Activated CD8-positive, alpha-beta memory T cell treated with anti-CD3 and anti-CD28 coated beads, Interleukin-2, amount 10 ng/mL, durations not matched to agents 7 days and 5 days (primary cell): Measurements from ENCODE around the gene ZNF426. TPM values are rescaled to one million over a fixed set of nuclear protein-coding genes. Genes with fewer than 3 reads are reported as not detected.
A peak's percentile ranks its signal among the peaks of the same experiment; 100 is the strongest.
"Not testable (repeated sequence)": the region's sequence is repeated elsewhere in the genome, so short reads cannot be mapped to it uniquely, and the experiment has no call there.

ENCODE experiments used
- ATAC-seq: fragments of 150-1000 bp; cut with Tn5 transposase; one replicate; pipeline ENCODE4 v1.10.0; 2021; ENCODE audit warnings: moderate library complexity
- CTCF ChIA-PET: fragments of 350-600 bp; sonication (Branson Sonifier 250); formaldehyde crosslinking; loops from one replicate; lab custom pipeline; 2021; ENCODE audit warnings: antibody characterized with exemption; lab: Charles Lee
- DNase-seq: peaks from one replicate; pipeline ENCODE4 v3.0.0-alpha.2; 2020
- H3K27ac Mint-ChIP-seq: one replicate; pipeline ENCODE4 v1.8.0; 2021; ENCODE audit warnings: mild to moderate bottlenecking, mixed read lengths
- H3K27me3 Mint-ChIP-seq: one replicate; pipeline ENCODE4 v1.8.0; 2021; ENCODE audit warnings: mixed read lengths
- H3K36me3 Mint-ChIP-seq: one replicate; pipeline ENCODE4 v1.8.0; 2021; ENCODE audit warnings: mild to moderate bottlenecking, mixed read lengths
- H3K4me1 Mint-ChIP-seq: one replicate; pipeline ENCODE4 v1.8.0; 2021; ENCODE audit warnings: mixed read lengths
- H3K4me3 Mint-ChIP-seq: one replicate; pipeline ENCODE4 v1.8.0; 2021; ENCODE audit warnings: mild to moderate bottlenecking, moderate library complexity, mixed read lengths
- H3K9me3 Mint-ChIP-seq: one replicate; pipeline ENCODE4 v1.8.0; 2022; ENCODE audit warnings: low read depth, mixed read lengths
- total RNA-seq, 2 experiments: library from RNA; stranded (reverse); gene quantifications; one replicate each; pipeline ENCODE4 v1.2.3, GENCODE V29; 2021

Gene ZNF426
- 10 to 100 TPM; 12.7 to 13.9 TPM for total RNA-seq

DNA sequence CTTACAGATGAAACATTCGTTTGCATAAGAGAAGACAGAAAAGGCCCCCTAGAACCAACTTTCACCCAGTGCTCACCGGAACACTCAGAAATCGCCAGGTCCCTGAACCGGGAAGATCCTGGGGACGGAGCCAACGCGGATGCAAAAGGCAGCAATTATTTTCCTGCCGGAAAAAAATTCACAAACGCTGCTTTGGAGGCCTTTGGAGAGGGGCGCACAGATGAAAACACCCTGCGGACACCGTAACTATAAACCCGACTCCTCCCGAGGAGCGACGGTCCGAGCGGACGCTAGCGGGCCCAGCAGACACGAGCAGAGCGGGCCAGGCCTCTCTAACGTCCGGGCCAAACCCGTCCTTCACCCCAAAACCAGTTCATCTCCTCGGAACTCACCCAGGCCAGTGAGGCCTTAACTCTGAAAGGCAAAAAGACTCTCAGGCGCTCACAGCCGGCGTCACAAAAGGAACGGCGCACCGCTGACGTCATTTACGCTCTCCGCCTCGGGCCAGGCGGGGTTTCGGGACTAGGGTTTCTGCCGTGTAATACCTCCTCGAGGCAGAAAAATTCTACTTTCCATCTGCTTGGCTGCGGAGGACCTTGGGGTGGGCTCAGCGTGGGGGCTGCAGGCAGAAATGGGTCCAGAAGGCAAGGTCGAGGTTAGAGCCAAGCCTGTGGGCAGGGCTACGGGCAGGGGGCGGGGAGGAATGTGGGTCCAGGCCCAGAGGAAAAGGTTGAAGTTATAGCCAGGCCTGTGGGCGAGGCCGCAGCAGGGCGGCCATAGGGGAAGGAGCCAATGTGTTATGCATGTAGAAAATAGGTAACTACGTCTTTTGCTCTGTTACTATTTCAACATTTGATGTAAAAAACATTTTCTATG lies at the start of gene ZNF426:
TSS of gene ZNF426 (minus strand) at position 463 of the 876 bp plus-strand sequence. CDS start 2,413 bp downstream, outside the sequence.
- Mint-ChIP-seq H3K4me3 (peak within 1 kb of the TSS; percentile 88), H3K27ac (peak within 1 kb of the TSS; percentile 98), H3K9me3 (peaks cover 31% of the 10 kb centered on the region)

GRCh38 chr19:9586764-9587163 lies 48.3 kb upstream of the ZNF426 start:
- no peak overlapping the region for H3K4me3 Mint-ChIP-seq
- peaks cover 14% of the 10 kb centered on the region for H3K4me1 Mint-ChIP-seq
- ATAC-seq (no peak), DNase-seq (peak; percentile 86)
- no peak overlapping the region for H3K27ac Mint-ChIP-seq
- peaks cover 10% of the 10 kb centered on the region for H3K36me3 Mint-ChIP-seq
- CTCF ChIA-PET = interaction anchor here (0.7 to 1.7 kb wide), 11 partner anchors 9 to 276 kb away, joined by 3 to 7 read pairs (median 4); partner anchors contain the start of genes ZNF561 and ZNF846
- no peaks in the 10 kb centered on the region for H3K9me3 Mint-ChIP-seq
- peaks cover 7% of the 10 kb centered on the region for H3K27me3 Mint-ChIP-seq

More for the DNA sequence above, at the start of gene ZNF426:
- DNase-seq (peak; percentile 93), ATAC-seq (peak; percentile 96)
- Mint-ChIP-seq H3K27me3 (no peaks in the 10 kb centered on the region), H3K4me1 (peaks cover 21% of the 10 kb centered on the region), H3K36me3 (peaks cover 58% of the 10 kb centered on the region)
- CTCF ChIA-PET = no interaction called here

DNA sequence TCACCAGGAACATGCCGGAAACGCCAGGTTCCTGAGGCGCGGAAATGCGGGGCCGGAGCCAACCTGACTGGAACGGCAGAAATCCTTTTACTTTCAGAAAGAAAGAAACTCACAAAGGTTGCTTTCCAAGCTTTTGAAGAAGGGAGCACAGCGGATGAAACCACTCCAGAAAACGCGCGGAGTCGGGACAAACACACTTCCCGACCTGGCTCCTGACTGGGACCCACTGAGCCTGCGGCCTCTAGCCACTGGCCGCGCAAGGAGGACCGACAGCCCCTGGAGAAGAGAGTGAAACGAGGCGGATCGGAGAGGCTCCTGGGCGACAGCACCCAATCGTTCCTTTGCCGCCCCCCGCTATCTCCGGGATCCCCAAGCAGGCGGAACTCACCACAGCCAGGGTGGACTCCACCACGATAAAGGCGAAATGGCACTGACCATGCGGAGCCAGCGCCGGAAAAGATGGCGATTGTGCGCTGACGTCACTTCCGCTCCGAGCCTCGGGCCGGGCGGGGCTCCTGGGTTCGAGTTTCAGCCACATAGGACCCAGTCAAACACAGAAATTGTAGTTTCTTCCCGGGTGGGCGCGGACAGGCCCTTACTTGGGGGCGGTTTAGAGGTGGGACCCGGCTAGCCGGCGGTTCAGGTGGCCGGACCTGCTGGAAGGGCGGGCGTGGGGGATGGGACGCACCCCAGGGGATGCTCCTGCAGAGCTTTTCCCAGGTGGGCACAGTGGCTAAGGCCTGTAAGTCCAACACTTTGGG lies 45.8 kb upstream of the ZNF426 start, which contains the start of gene ZNF121:
TSS of gene ZNF121 (minus strand) at position 432 of the 761 bp plus-strand sequence. CDS start 16,407 bp downstream, outside the sequence.
- Mint-ChIP-seq H3K4me3 (peak within 1 kb of the TSS; percentile 92), H3K36me3 (peaks cover 35% of the 10 kb centered on the region), H3K27me3 (peaks cover 7% of the 10 kb centered on the region), H3K4me1 (peaks cover 29% of the 10 kb centered on the region), H3K27ac (peak within 1 kb of the TSS; percentile 94), H3K9me3 (peaks cover 10% of the 10 kb centered on the region)
- ATAC-seq (peak; percentile 87), DNase-seq (peak; percentile 89)
- CTCF ChIA-PET = interaction anchor here (0.6 to 3.1 kb wide), 7 partner anchors 35 to 379 kb away, joined by 3 to 14 read pairs (median 4); partner anchors contain the start of genes ZNF266, ZNF561 and ZNF846

DNA sequence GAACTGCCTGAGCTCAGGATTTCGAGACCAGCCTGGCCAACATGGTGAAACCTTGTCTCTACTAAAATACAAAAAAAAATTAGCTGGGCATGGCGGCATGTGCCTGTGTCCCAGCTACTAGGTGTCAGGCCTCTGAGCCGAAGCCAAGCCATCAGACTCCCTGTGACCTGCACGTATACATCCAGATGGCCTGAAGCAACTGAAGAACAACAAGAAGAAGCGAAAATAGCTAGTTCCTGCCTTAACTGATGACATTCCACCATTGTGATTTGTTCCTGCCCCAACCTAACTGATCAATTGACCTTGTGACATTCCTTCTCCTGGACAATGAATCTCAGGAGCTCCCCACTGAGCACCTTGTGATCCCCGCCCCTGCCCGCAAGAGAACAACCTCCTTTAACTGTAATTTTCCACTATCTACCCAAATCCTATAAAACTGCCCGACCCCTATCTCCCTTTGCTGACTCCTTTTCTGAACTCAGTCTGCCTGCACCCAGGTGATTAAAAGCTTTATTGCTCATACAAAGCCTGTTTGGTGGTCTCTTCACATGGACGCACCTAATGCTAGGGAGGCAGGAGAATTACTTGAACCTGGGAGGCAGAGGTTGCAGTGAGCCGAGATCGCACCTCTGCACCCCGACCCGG lies 43.8 kb upstream of the ZNF426 start:
- peak overlapping the region; percentile 67 for H3K27ac Mint-ChIP-seq
- ATAC-seq = not testable (repeated sequence)
- CTCF ChIA-PET = interaction anchor here (1.4 to 3.1 kb wide), 2 partner anchors 214 to 258 kb away, joined by 3 to 14 read pairs; partner anchors contain the start of gene ZNF559

DNA sequence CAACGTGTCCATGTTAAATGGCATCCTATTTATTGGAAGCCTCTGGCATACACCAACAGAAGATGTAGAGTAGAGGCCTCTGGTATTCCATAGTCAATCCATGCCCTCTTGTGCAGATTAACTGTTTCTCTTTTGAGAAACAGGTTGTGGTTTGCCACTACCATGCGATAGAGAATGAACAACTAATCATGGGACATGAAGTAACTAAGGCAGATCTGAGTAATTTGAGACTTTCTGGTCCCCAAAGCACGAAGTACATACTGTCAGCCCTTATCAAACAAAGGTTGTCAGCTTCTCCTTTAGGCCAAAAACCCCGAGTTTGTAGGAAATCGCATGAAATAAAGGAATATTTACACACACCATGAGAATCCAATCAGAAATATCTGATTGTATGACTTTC lies 42.3 kb upstream of the ZNF426 start:
- Mint-ChIP-seq H3K9me3 (peaks cover 30% of the 10 kb centered on the region), H3K27ac (no peak overlapping the region), H3K4me3 (no peak overlapping the region), H3K36me3 (peaks cover 70% of the 10 kb centered on the region), H3K27me3 (no peaks in the 10 kb centered on the region), H3K4me1 (peaks cover 35% of the 10 kb centered on the region)
- CTCF ChIA-PET = no interaction called here
- DNase-seq (no peak), ATAC-seq (no peak)

More for the DNA sequence above, 43.8 kb upstream of the ZNF426 start:
- Mint-ChIP-seq H3K4me1 (peaks cover 32% of the 10 kb centered on the region), H3K4me3 (peak overlapping the region; percentile 56), H3K9me3 (peaks cover 19% of the 10 kb centered on the region), H3K36me3 (peaks cover 55% of the 10 kb centered on the region)
- DNase-seq, H3K27me3 Mint-ChIP-seq: not testable (repeated sequence)

- DNase-seq = no peak
- CTCF ChIA-PET = no interaction called here
- no peaks in the 10 kb centered on the region for H3K27me3 Mint-ChIP-seq
- H3K27ac Mint-ChIP-seq = no peak overlapping the region
- peaks cover 49% of the 10 kb centered on the region for H3K9me3 Mint-ChIP-seq
- ATAC-seq = no peak
- H3K4me1 Mint-ChIP-seq = no peaks in the 10 kb centered on the region
- H3K36me3 Mint-ChIP-seq = peaks cover 97% of the 10 kb centered on the region
- H3K4me3 Mint-ChIP-seq = no peak overlapping the region
These were observed 31.8 kb upstream of the ZNF426 start for GRCh38 chr19:9570255-9570654.

GRCh38 chr19:9566729-9567128 lies 28.3 kb upstream of the ZNF426 start:
- Mint-ChIP-seq H3K27me3 (no peaks in the 10 kb centered on the region), H3K27ac (no peak overlapping the region), H3K9me3 (peaks cover 49% of the 10 kb centered on the region), H3K4me3 (no peak overlapping the region), H3K4me1 (no peaks in the 10 kb centered on the region), H3K36me3 (peaks cover 96% of the 10 kb centered on the region)
- ATAC-seq (no peak), DNase-seq (no peak)
- CTCF ChIA-PET = no interaction called here

DNA sequence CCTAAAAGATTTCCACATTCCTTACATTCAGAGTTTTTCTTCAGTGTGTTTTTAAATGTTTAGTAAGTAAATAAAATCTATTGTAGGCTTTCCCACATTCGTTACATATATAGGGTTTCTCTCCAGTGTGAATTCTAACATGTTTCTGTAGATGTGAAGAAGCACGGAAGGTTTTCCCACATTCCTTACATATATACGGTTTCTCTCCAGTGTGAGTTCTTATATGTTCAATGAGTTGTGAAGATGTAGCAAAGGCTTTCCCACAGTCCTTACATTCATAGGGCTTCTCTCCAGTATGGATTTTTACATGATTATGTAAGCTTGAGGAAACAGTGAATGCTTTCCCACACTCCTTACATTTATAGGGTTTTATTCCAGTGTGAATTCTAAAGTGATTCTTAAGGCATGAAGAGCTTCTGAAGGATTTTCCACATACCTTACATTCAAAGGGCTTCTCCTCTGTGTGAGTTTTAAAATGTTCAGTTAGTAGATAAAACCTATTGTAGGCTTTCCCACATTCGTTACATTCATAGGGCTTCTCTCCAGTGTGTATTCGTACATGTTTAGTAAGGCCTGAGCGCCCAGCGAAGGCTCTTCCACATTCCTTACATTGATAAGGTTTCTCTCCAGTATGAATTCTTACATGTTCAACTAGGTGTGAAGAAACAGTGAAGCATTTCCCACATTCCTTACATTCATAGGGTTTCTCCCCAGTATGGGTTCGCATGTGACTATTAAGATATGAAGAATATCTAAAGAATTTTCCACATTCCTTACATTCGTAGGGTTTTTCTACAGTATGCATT lies 27.7 kb upstream of the ZNF426 start:
- no peaks in the 10 kb centered on the region for H3K4me1 Mint-ChIP-seq
- H3K9me3 Mint-ChIP-seq = peaks cover 48% of the 10 kb centered on the region
- peaks cover 96% of the 10 kb centered on the region for H3K36me3 Mint-ChIP-seq
- ATAC-seq = no peak
- H3K27me3 Mint-ChIP-seq = no peaks in the 10 kb centered on the region
- H3K4me3 Mint-ChIP-seq = no peak overlapping the region
- CTCF ChIA-PET = no interaction called here
- no peak overlapping the region for H3K27ac Mint-ChIP-seq
- DNase-seq = no peak

GRCh38 chr19:9552536-9553274 lies 14.3 kb upstream of the ZNF426 start:
- CTCF ChIA-PET = no interaction called here
- Mint-ChIP-seq H3K4me1 (no peaks in the 10 kb centered on the region), H3K4me3 (no peak overlapping the region)

DNA sequence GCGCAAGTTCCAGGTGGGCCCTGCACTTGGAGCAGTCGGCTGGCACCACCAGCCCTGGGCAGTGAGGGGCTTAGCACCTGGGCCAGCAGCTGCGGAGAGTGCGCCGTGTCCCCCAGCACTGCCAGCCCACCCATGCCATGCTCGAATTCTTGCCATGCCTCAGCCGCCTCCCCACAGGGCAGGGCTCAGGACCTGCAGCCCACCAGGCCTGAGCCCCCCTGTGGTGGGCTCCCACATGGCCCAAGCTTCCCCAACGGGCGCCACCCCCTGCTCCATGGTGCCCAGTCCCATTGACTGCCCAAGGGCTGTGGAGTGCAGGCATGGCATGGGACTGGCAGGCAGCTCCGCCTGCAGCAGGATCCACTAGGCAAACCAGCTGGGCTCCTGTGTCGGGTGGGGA lies 9.4 kb upstream of the ZNF426 start:
- Mint-ChIP-seq H3K36me3 (peaks cover 10% of the 10 kb centered on the region), H3K9me3 (peaks cover 19% of the 10 kb centered on the region), H3K4me1 (no peaks in the 10 kb centered on the region), H3K27me3 (no peaks in the 10 kb centered on the region), H3K27ac (no peak overlapping the region), H3K4me3 (no peak overlapping the region)
- DNase-seq (no peak), ATAC-seq (no peak)
- CTCF ChIA-PET = no interaction called here

More at GRCh38 chr19:9552536-9553274, 14.3 kb upstream of the ZNF426 start:
- H3K27ac Mint-ChIP-seq = no peak overlapping the region
- ATAC-seq (no peak), DNase-seq (no peak)
- peaks cover 20% of the 10 kb centered on the region for H3K36me3 Mint-ChIP-seq
- no peaks in the 10 kb centered on the region for H3K27me3 Mint-ChIP-seq
- H3K9me3 Mint-ChIP-seq = peaks cover 22% of the 10 kb centered on the region

DNA sequence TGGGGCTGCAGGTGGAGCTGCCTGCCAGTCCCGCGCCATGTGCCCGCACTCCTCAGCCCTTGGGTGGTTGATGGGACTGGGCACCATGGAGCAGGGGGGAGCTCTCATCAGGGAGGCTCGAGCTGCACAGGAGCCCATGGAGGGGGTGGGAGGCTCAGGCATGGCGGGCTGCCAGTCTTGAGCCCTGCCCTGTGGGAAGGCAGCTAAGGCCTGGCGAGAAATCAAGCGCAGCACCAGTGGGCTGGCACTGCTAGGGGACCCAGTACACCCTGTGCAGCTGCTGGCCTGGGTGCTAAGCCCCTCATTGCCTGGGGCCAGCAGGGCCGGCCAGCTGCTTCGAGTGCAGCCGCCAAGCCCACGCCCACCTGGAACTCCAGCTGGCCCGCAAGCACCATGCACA lies 2.8 kb upstream of the ZNF426 start:
- CTCF ChIA-PET, H3K27ac Mint-ChIP-seq, H3K4me3 Mint-ChIP-seq, DNase-seq, ATAC-seq, H3K27me3 Mint-ChIP-seq: not testable (repeated sequence)
- H3K36me3 Mint-ChIP-seq = peaks cover 29% of the 10 kb centered on the region
- peaks cover 18% of the 10 kb centered on the region for H3K4me1 Mint-ChIP-seq
- peaks cover 16% of the 10 kb centered on the region for H3K9me3 Mint-ChIP-seq

DNA sequence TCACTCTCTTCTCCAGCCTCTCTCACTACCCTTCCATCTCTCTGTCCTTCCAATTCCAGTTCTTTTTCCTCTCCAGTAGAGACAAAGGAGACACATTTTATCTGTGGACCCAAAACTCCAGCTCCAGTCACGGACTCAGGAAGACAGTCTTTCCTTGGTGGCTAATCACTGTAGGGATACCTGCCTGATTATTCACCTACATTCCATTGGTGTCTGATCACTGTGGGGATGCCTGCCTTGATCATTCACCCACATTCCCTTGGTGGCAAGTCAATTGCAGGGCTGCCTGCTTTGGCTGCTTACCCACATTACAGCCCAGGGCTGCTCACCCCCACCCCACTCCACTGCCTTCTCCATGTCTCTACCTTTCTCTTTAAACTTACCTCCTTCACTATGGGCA lies 1.5 kb upstream of the ZNF426 start:
- peaks cover 43% of the 10 kb centered on the region for H3K36me3 Mint-ChIP-seq
- H3K27me3 Mint-ChIP-seq, ATAC-seq, CTCF ChIA-PET, DNase-seq: not testable (repeated sequence)
- H3K4me3 Mint-ChIP-seq = peak overlapping the region; percentile 21
- peak overlapping the region; percentile 65 for H3K27ac Mint-ChIP-seq
- peaks cover 21% of the 10 kb centered on the region for H3K4me1 Mint-ChIP-seq
- H3K9me3 Mint-ChIP-seq = peaks cover 24% of the 10 kb centered on the region
